ENCODE data around the gene PRODH.
"Not testable (repeated sequence)": the region's sequence is repeated elsewhere in the genome, so short reads cannot be mapped to it uniquely, and the experiment has no call there.

PRODH gene

GRCh38 chr22:18969158-18969942, 33.3 kb upstream of the PRODH start:
- in situ Hi-C loops (cut with HindIII; ENCODE audit: low pct_ligation_motif_present, low pct_unique_long_range_greater_than_20kb, low sequenced_read_pairs): not testable (repeated sequence)

GRCh38 chr22:18968011-18968749, 32.1 kb upstream of the PRODH start:
- peak; percentile 19 for DNase-seq
- in situ Hi-C loops (cut with HindIII; ENCODE audit: low pct_ligation_motif_present, low pct_unique_long_range_greater_than_20kb, low sequenced_read_pairs): no loop called here

More at GRCh38 chr22:18969158-18969942, 33.3 kb upstream of the PRODH start:
- DNase-seq: not testable (repeated sequence)

GRCh38 chr22:18967391-18968010, 31.4 kb upstream of the PRODH start:
- in situ Hi-C loops (cut with HindIII; ENCODE audit: low pct_ligation_motif_present, low pct_unique_long_range_greater_than_20kb, low sequenced_read_pairs): not testable (repeated sequence)

GRCh38 chr22:18966748-18967147, 30.7 kb upstream of the PRODH start:
- in situ Hi-C loops (cut with HindIII; ENCODE audit: low pct_ligation_motif_present, low pct_unique_long_range_greater_than_20kb, low sequenced_read_pairs): no loop called here
- no peak for DNase-seq

More at GRCh38 chr22:18967391-18968010, 31.4 kb upstream of the PRODH start:
- DNase-seq: peak; percentile 17

GRCh38 chr22:18965526-18966421, 29.7 kb upstream of the PRODH start:
- in situ Hi-C loops (cut with HindIII; ENCODE audit: low pct_ligation_motif_present, low pct_unique_long_range_greater_than_20kb, low sequenced_read_pairs): no loop called here
- DNase-seq: no peak

GRCh38 chr22:18964501-18965265, 28.6 kb upstream of the PRODH start:
- in situ Hi-C loops (cut with HindIII; ENCODE audit: low pct_ligation_motif_present, low pct_unique_long_range_greater_than_20kb, low sequenced_read_pairs); DNase-seq: not testable (repeated sequence)

GRCh38 chr22:18964051-18964450, 28.0 kb upstream of the PRODH start:
- DNase-seq; in situ Hi-C loops (cut with HindIII; ENCODE audit: low pct_ligation_motif_present, low pct_unique_long_range_greater_than_20kb, low sequenced_read_pairs): not testable (repeated sequence)

- in situ Hi-C loops (cut with HindIII; ENCODE audit: low pct_ligation_motif_present, low pct_unique_long_range_greater_than_20kb, low sequenced_read_pairs): no loop called here
- no peak for DNase-seq
These were observed 26.2 kb upstream of the PRODH start for GRCh38 chr22:18962308-18962635.

GRCh38 chr22:18961632-18962307, 25.7 kb upstream of the PRODH start:
- DNase-seq; in situ Hi-C loops (cut with HindIII; ENCODE audit: low pct_ligation_motif_present, low pct_unique_long_range_greater_than_20kb, low sequenced_read_pairs): not testable (repeated sequence)

- DNase-seq; in situ Hi-C loops (cut with HindIII; ENCODE audit: low pct_ligation_motif_present, low pct_unique_long_range_greater_than_20kb, low sequenced_read_pairs): not testable (repeated sequence)
These were observed 25.1 kb upstream of the PRODH start for GRCh38 chr22:18961201-18961600.

- in situ Hi-C loops (cut with HindIII; ENCODE audit: low pct_ligation_motif_present, low pct_unique_long_range_greater_than_20kb, low sequenced_read_pairs); DNase-seq: not testable (repeated sequence)
These were observed 24.2 kb upstream of the PRODH start for GRCh38 chr22:18960166-18960820.

- in situ Hi-C loops (cut with HindIII; ENCODE audit: low pct_ligation_motif_present, low pct_unique_long_range_greater_than_20kb, low sequenced_read_pairs); DNase-seq: not testable (repeated sequence)
These were observed 23.6 kb upstream of the PRODH start for GRCh38 chr22:18959741-18960140.

GRCh38 chr22:18959266-18959665, 23.2 kb upstream of the PRODH start:
- in situ Hi-C loops (cut with HindIII; ENCODE audit: low pct_ligation_motif_present, low pct_unique_long_range_greater_than_20kb, low sequenced_read_pairs); DNase-seq: not testable (repeated sequence)

- in situ Hi-C loops (cut with HindIII; ENCODE audit: low pct_ligation_motif_present, low pct_unique_long_range_greater_than_20kb, low sequenced_read_pairs); DNase-seq: not testable (repeated sequence)
These were observed 22.6 kb upstream of the PRODH start for GRCh38 chr22:18958738-18959137.

GRCh38 chr22:18958321-18958705, 22.2 kb upstream of the PRODH start:
- DNase-seq; in situ Hi-C loops (cut with HindIII; ENCODE audit: low pct_ligation_motif_present, low pct_unique_long_range_greater_than_20kb, low sequenced_read_pairs): not testable (repeated sequence)

- DNase-seq; in situ Hi-C loops (cut with HindIII; ENCODE audit: low pct_ligation_motif_present, low pct_unique_long_range_greater_than_20kb, low sequenced_read_pairs): not testable (repeated sequence)
These were observed 21.7 kb upstream of the PRODH start for GRCh38 chr22:18957621-18958320.
